ENCODE results near the gene PADI1. TPM values are rescaled to one million over a fixed set of nuclear protein-coding genes. Genes with fewer than 3 reads are reported as not detected.

PADI1 gene
- total RNA-seq, 1 experiment from 2014 or later, result 0.24 TPM

GRCh38 chr1:17237561-17237903, 32.6 kb downstream of the PADI1 start:
- H2AFZ ChIP-seq (ENCODE audit: low read length), result no peak overlapping the region
- H3K27ac Mint-ChIP-seq, result no peak overlapping the region
- H3K79me1 ChIP-seq (ENCODE audit: insufficient read depth, low read depth, low read length, poor library complexity, severe bottlenecking), result no peaks in the 10 kb centered on the region
- H3K27me3 ChIP-seq (ENCODE audit: insufficient read depth, low read length), result no peaks in the 10 kb centered on the region; the same call in 1 of the 2 replicates
- H3K9me3 Mint-ChIP-seq, result no peaks in the 10 kb centered on the region
- H2BK20ac ChIP-seq (ENCODE audit: low read depth, low read length, poor library complexity, severe bottlenecking), result no peak overlapping the region
- no peak overlapping the region for H2BK120ac ChIP-seq (ENCODE audit: low read depth, low read length, poor library complexity, severe bottlenecking)
- no peak overlapping the region for H4K5ac ChIP-seq (ENCODE audit: insufficient read length, low read depth, low read length)
- no peak overlapping the region for H2BK12ac ChIP-seq (ENCODE audit: insufficient read length, low read depth, low read length)
- H4K20me1 ChIP-seq (ENCODE audit: control insufficient read depth, insufficient read depth, insufficient read length), result no peaks in the 10 kb centered on the region
- no peak for DNase-seq
- H3K4me2 ChIP-seq (ENCODE audit: insufficient read depth, insufficient read length, low read length), result no peak overlapping the region
- no peak overlapping the region for H2BK5ac ChIP-seq (ENCODE audit: insufficient read length, low read length)
- H3K9me3 ChIP-seq (ENCODE audit: control insufficient read depth, low read depth, low read length), result no peaks in the 10 kb centered on the region
- no peaks in the 10 kb centered on the region for H3K27me3 Mint-ChIP-seq (ENCODE audit: low read depth)
- H2AK5ac ChIP-seq (ENCODE audit: insufficient read length, low read length), result no peak overlapping the region
- H3K18ac ChIP-seq (ENCODE audit: insufficient read length, low read depth, low read length), result no peak overlapping the region
- H4K91ac ChIP-seq (ENCODE audit: insufficient read length, low read depth, low read length), result no peak overlapping the region
- H3K36me3 Mint-ChIP-seq (ENCODE audit: insufficient read depth in 1 of 3, low read depth in 3 of 3), result no peaks in the 10 kb centered on the region
- H3K23ac ChIP-seq (ENCODE audit: insufficient read length, low read depth, low read length), result no peak overlapping the region
- peaks cover 4% of the 10 kb centered on the region for H3K23me2 ChIP-seq (ENCODE audit: insufficient read length, low read depth, low read length, poor library complexity, severe bottlenecking)
- no peak overlapping the region for H3K27ac ChIP-seq (ENCODE audit: insufficient read length, low read depth, low read length)
- TF ChIP-seq CTCF (conservative IDR thresholded peaks at IDR 0.05), result no peak
- peaks cover 13 to 21% of the 10 kb centered on the region in 2 experiments for H3K4me1 Mint-ChIP-seq
- no peak overlapping the region for H3K4ac ChIP-seq (ENCODE audit: low read depth, low read length)
- H2BK15ac ChIP-seq (ENCODE audit: low read depth, low read length), result no peak overlapping the region
- H3K4me1 ChIP-seq (ENCODE audit: insufficient read depth, low read length), result peaks cover 5% of the 10 kb centered on the region; the same call in 1 of the 2 replicates
- H4K8ac ChIP-seq (replicated peaks; ENCODE audit: insufficient read length, low read depth, low read length), result no peak overlapping the region
- no peak overlapping the region for H3K4me3 Mint-ChIP-seq
- H3K14ac ChIP-seq (ENCODE audit: insufficient read depth, low read length), result no peak overlapping the region
- H3K9ac ChIP-seq (ENCODE audit: extremely low read depth, insufficient read length, low read length), result no peak overlapping the region
- H3K56ac ChIP-seq (ENCODE audit: insufficient read length, low read depth, low read length), result no peak overlapping the region
- H3T11ph ChIP-seq (ENCODE audit: low read length), result no peak overlapping the region
- H3K79me2 ChIP-seq (ENCODE audit: insufficient read depth, low read length), result no peaks in the 10 kb centered on the region
- no CpG with 5 or more reads among the region's 4 CpGs for WGBS (ENCODE audit: extremely low coverage, insufficient read length, low lambda C conversion rate)

Data from H9 (cell line).